Pancreas (tissue), 10 donors: Measurements from ENCODE around the gene ZC2HC1B. TPM values are rescaled to one million over a fixed set of nuclear protein-coding genes. Genes with fewer than 3 reads are reported as not detected.

Experiments
- ATAC-seq, 4 donors: fragments of 200-7000 bp; cut with Tn5 transposase; one replicate each; pipeline versions ENCODE4 v1.8.0 to v1.9.1; 2020; ENCODE audit warnings: mild to moderate bottlenecking in 4 of 4, moderate library complexity in 4 of 4
- DNase-seq, 6 donors: peaks; one replicate each; pipeline ENCODE4 v3.0.0-alpha.2; 2020
- FAIRE-seq: peaks from 2 replicates; lab custom pipeline; 2012; peaks lifted over from hg19 to GRCh38; lab: Jason Lieb, UNC
- H3K27ac ChIP-seq, 4 donors: fragments of 200-600 bp; sonication (generic); 1 replicate in 3 of 4; 2 replicates in 1 of 4; pipeline versions ENCODE4 v1.5.0 to v1.8.0; 2020
- H3K27me3 ChIP-seq, 4 donors: fragments of 200-600 bp; one replicate each; pipeline ENCODE4 v1.8.0; 2021
- H3K36me3 ChIP-seq, 3 donors: fragments of 200-600 bp; sonication (generic) in 1 of 3; one replicate each; pipeline versions ENCODE4 v1.5.0 to v1.8.0; 2020 to 2021
- H3K4me1 ChIP-seq, 3 donors: fragments of 200-600 bp; one replicate each; pipeline ENCODE4 v1.8.0; 2021
- H3K4me3 ChIP-seq, 4 donors: fragments of 200-600 bp; sonication (generic) in 2 of 4; one replicate each; pipeline versions ENCODE4 v1.5.0 to v1.8.0; 2020 to 2021
- H3K9me3 ChIP-seq, 4 donors: fragments of 200-600 bp; one replicate each; pipeline ENCODE4 v1.8.0; 2021
- CTCF ChIP-seq, 4 donors: fragments of 200-600 bp; sonication (generic) in 3 of 4; IDR thresholded peaks; one replicate each; pipeline versions ENCODE4 v1.5.0 to v1.8.0; 2021; ENCODE audit warnings: antibody characterized with exemption in 4 of 4
- whole genome bisulfite sequencing, 2 donors: extraction: QIAGEN DNeasy Blood & Tissue Kit; methylation state at CpG; one replicate each; pipeline ENCODE4 v1.1.7; 2013; 5-methylcytosine and 5-hydroxymethylcytosine counted together
- intact Hi-C, 3 donors: fragments of 100-400 bp; cut with DNase I; formaldehyde crosslinking; loops; one replicate each; pipeline versions ENCODE4 v1.11.1 to v1.14.2; 2022
- polyA plus RNA-seq, 2 donors: library from polyadenylated mRNA; stranded (reverse); fragments of 200-250 nt; gene quantifications; one replicate each; pipeline ENCODE4 v1.2.3, GENCODE V29; 2013
- total RNA-seq, 6 donors: library from RNA; stranded (reverse); fragmentation: NEBNext Ultra II Directional in 4 of 6; extraction: Animal tissue kit (Norgen Biotek cat#: 25700) in 4 of 6; gene quantifications; one replicate each; pipeline versions ENCODE4 v1.2.1 to v1.2.4, GENCODE V29; 2021 to 2023
- donor health status: healthy with polysubstance abuse.
- donor health status: DM: no; HTN: no; CAD: no; lungs with moderate emphysema.
- donor health status: DM: no; HTN: no; CAD: no.
- donor health status: control.
- donor health status: control.
- donor health status: Bipolar disorder and iron deficiency.
- donor health status: DM: yes; HTN: yes; CAD: no.
- donor health status: DM: no; HTN: no; CAD: no.
- donor health status: DM: no; HTN: no; CAD: no.
- donor health status: DM: yes; HTN: yes; CAD: no.

The ZC2HC1B gene
- total and polyA plus RNA-seq, 8 donors: not detected

GRCh38 chr6:143961066-143961465 is 96.8 kb downstream of the ZC2HC1B start:
- Histone ChIP-seq H3K4me1 (no peaks in the 10 kb centered on the region), H3K9me3 (no peaks in the 10 kb centered on the region), H3K27ac (no peak overlapping the region), H3K27me3 (no peaks in the 10 kb centered on the region), H3K36me3 (no peaks in the 10 kb centered on the region), H3K4me3 (no peak overlapping the region)
- 71 to 72% methylated on average over 3 of the region's 3 CpGs for WGBS, 2 donors
- DNase-seq (no peak), FAIRE-seq (no peak), ATAC-seq (no peak)
- intact Hi-C loops: no loop called here
- TF ChIP-seq CTCF (IDR thresholded peaks at IDR 0.05): no peak

- Histone ChIP-seq H3K27me3 (no peaks in the 10 kb centered on the region), H3K4me3 (no peak overlapping the region), H3K27ac (no peak overlapping the region), H3K4me1 (no peaks in the 10 kb centered on the region), H3K36me3 (no peaks in the 10 kb centered on the region), H3K9me3 (no peaks in the 10 kb centered on the region)
- no peak for TF ChIP-seq CTCF (IDR thresholded peaks at IDR 0.05)
- DNase-seq: no peak
- no peak for FAIRE-seq
- intact Hi-C loops: no loop called here
- 73 to 77% methylated on average over 12 of the region's 12 CpGs for WGBS, 2 donors
- no peak for ATAC-seq
These were observed 97.9 kb downstream of the ZC2HC1B start for GRCh38 chr6:143961886-143962878.

GRCh38 chr6:143963158-143963919 is 99.1 kb downstream of the ZC2HC1B start:
- FAIRE-seq: no peak
- Histone ChIP-seq H3K4me3 (no peak overlapping the region), H3K27ac (no peak overlapping the region), H3K9me3 (no peaks in the 10 kb centered on the region), H3K27me3 (no peaks in the 10 kb centered on the region), H3K4me1 (peaks cover 0 to 2% (median 0%) of the 10 kb centered on the region in 3 donors), H3K36me3 (no peaks in the 10 kb centered on the region)
- TF ChIP-seq CTCF (IDR thresholded peaks at IDR 0.05): no peak
- WGBS, 2 donors: 70 to 73% methylated on average over 7 of the region's 7 CpGs
- intact Hi-C loops: no loop called here
- no peak for DNase-seq
- ATAC-seq: no peak

- intact Hi-C loops: no loop called here
- ATAC-seq (no peak), FAIRE-seq (no peak), DNase-seq (no peak)
- no peaks in the 10 kb centered on the region for H3K27me3 ChIP-seq
- no peak for TF ChIP-seq CTCF (IDR thresholded peaks at IDR 0.05)
- no peaks in the 10 kb centered on the region for H3K9me3 ChIP-seq
- H3K4me1 ChIP-seq: peaks cover 0 to 4% (median 0%) of the 10 kb centered on the region in 3 donors
- no peak overlapping the region for H3K4me3 ChIP-seq
- no peaks in the 10 kb centered on the region for H3K36me3 ChIP-seq
- no peak overlapping the region for H3K27ac ChIP-seq
- 60 to 62% methylated on average over 6 of the region's 6 CpGs for WGBS, 2 donors
These were observed 100.4 kb downstream of the ZC2HC1B start for GRCh38 chr6:143964674-143965081.
